Measurements from ENCODE around the gene BTBD6.

- TF ChIP-seq POU2F2 (IDR thresholded peaks at IDR 0.05; ENCODE audit: low read depth, low read length) (no peak), POLR2A (IDR thresholded peaks at IDR 0.05; ENCODE audit: low read depth, low read length) (no peak)
Observed at GRCh38 chr14:105257464-105257863, 9.1 kb downstream of the BTBD6 start.

All from GM12891 (cell line).